ENCODE data around the gene B3GAT1. TPM values are rescaled to one million over a fixed set of nuclear protein-coding genes. Genes with fewer than 3 reads are reported as not detected.

Gene B3GAT1
- total RNA-seq, 1 donor from 2014 or later: 0.32 TPM

- no peak for DNase-seq (ENCODE audit: low spot score in 2 of 2)
- no peak overlapping the region for H3K27ac ChIP-seq
- H3K27me3 ChIP-seq: no peaks in the 10 kb centered on the region
- H3K4me1 ChIP-seq: no peaks in the 10 kb centered on the region
- H3K36me3 ChIP-seq: no peaks in the 10 kb centered on the region
- intact Hi-C loops (cut with DNase I): no loop called here
- TF ChIP-seq, protein P1, sequence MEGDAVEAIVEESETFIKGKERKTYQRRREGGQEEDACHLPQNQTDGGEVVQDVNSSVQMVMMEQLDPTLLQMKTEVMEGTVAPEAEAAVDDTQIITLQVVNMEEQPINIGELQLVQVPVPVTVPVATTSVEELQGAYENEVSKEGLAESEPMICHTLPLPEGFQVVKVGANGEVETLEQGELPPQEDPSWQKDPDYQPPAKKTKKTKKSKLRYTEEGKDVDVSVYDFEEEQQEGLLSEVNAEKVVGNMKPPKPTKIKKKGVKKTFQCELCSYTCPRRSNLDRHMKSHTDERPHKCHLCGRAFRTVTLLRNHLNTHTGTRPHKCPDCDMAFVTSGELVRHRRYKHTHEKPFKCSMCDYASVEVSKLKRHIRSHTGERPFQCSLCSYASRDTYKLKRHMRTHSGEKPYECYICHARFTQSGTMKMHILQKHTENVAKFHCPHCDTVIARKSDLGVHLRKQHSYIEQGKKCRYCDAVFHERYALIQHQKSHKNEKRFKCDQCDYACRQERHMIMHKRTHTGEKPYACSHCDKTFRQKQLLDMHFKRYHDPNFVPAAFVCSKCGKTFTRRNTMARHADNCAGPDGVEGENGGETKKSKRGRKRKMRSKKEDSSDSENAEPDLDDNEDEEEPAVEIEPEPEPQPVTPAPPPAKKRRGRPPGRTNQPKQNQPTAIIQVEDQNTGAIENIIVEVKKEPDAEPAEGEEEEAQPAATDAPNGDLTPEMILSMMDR (IDR thresholded peaks at IDR 0.05): no peak
- H3K9me3 ChIP-seq: no peaks in the 10 kb centered on the region
- H3K4me3 ChIP-seq: no peak overlapping the region
Measured at GRCh38 chr11:134401825-134402809, 9.9 kb downstream of the B3GAT1 start.

- intact Hi-C loops (cut with DNase I): no loop called here
- Histone ChIP-seq H3K4me1 (no peaks in the 10 kb centered on the region), H3K36me3 (no peaks in the 10 kb centered on the region), H3K9me3 (no peaks in the 10 kb centered on the region), H3K4me3 (no peak overlapping the region), H3K27me3 (no peaks in the 10 kb centered on the region), H3K27ac (no peak overlapping the region)
- TF ChIP-seq, protein P1 (IDR thresholded peaks at IDR 0.05): no peak
- no peak for DNase-seq (ENCODE audit: low spot score in 2 of 2)
Measured at GRCh38 chr11:134399996-134400395, 12.0 kb downstream of the B3GAT1 start.

GRCh38 chr11:134399293-134399654 lies 12.8 kb downstream of the B3GAT1 start:
- Histone ChIP-seq H3K9me3 (no peaks in the 10 kb centered on the region), H3K4me3 (no peak overlapping the region), H3K27ac (no peak overlapping the region), H3K4me1 (no peaks in the 10 kb centered on the region), H3K36me3 (no peaks in the 10 kb centered on the region), H3K27me3 (no peaks in the 10 kb centered on the region)
- intact Hi-C loops (cut with DNase I): no loop called here
- DNase-seq (ENCODE audit: low spot score in 2 of 2): no peak
- TF ChIP-seq, protein P1 (IDR thresholded peaks at IDR 0.05): no peak

DNA sequence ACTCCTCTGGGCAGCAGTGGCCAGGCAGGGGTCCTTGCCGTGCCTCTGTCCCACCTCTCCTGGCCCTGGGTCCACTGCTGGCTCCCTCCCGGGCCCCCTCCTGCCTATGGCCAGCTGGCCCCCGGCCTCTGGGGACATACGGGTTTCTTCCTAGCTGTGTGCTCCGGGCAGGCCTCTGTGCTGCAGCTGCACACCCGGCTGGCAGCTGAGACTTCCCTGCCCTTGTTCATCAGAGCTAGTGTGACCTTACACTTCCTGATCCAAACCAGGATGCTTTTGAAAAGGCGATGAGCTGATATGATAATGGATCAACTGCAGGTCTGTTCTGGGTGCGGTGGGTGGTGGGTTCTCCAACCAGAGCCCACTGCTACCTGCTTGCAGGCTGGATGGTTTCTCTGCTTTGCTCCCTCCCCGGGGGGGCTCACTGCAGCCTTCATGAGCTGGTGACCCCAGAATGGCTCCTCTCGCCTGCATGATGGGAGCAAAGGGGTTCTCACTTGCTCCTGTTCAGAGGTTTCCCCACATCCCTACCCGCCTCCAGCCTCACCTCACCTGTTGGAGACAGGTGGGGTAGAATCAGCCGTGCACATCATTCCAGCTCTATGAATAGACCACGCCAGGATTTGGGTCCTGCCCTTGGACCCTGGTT lies 13.3 kb downstream of the B3GAT1 start:
- TF ChIP-seq, protein P1 (IDR thresholded peaks at IDR 0.05): no peak
- DNase-seq (ENCODE audit: low spot score in 2 of 2): no peak
- Histone ChIP-seq H3K4me3 (no peak overlapping the region), H3K27me3 (no peaks in the 10 kb centered on the region), H3K4me1 (no peaks in the 10 kb centered on the region), H3K9me3 (no peaks in the 10 kb centered on the region), H3K36me3 (no peaks in the 10 kb centered on the region), H3K27ac (no peak overlapping the region)
- intact Hi-C loops (cut with DNase I): no loop called here

DNA sequence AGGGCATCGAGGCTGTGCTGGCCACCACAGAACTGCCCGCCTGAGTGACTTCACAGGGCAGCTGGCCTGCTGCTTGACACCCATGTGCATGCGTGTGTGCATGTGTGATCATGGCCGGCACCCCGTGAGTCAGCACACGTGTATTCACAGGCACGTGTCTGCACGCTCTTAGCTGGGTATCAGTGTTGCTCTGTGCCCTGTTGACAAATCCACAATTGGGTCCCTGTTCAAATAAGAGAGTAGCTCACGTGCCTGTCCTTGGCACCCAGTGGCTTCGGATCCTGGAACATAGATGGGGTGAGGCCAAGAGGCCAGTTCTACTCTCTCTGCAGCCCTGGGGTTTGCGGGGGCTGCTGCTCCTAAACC lies 14.0 kb downstream of the B3GAT1 start:
- H3K27me3 ChIP-seq: no peaks in the 10 kb centered on the region
- no peaks in the 10 kb centered on the region for H3K9me3 ChIP-seq
- intact Hi-C loops (cut with DNase I): no loop called here

More for the DNA sequence above, 14.0 kb downstream of the B3GAT1 start:
- Histone ChIP-seq H3K4me3 (no peak overlapping the region), H3K4me1 (no peaks in the 10 kb centered on the region), H3K36me3 (no peaks in the 10 kb centered on the region), H3K27ac (no peak overlapping the region)
- TF ChIP-seq, protein P1 (IDR thresholded peaks at IDR 0.05): no peak
- DNase-seq (ENCODE audit: low spot score in 2 of 2): no peak

Data from ascending aorta (tissue), 2 donors.